ENCODE measurements around the gene MOSPD3. TPM values are rescaled to one million over a fixed set of nuclear protein-coding genes. Genes with fewer than 3 reads are reported as not detected.
A peak's percentile ranks its signal among the peaks of the same experiment; 100 is the strongest.

Gene MOSPD3
- total RNA-seq, 1 donor from 2014 or later = 10.5 TPM

DNA sequence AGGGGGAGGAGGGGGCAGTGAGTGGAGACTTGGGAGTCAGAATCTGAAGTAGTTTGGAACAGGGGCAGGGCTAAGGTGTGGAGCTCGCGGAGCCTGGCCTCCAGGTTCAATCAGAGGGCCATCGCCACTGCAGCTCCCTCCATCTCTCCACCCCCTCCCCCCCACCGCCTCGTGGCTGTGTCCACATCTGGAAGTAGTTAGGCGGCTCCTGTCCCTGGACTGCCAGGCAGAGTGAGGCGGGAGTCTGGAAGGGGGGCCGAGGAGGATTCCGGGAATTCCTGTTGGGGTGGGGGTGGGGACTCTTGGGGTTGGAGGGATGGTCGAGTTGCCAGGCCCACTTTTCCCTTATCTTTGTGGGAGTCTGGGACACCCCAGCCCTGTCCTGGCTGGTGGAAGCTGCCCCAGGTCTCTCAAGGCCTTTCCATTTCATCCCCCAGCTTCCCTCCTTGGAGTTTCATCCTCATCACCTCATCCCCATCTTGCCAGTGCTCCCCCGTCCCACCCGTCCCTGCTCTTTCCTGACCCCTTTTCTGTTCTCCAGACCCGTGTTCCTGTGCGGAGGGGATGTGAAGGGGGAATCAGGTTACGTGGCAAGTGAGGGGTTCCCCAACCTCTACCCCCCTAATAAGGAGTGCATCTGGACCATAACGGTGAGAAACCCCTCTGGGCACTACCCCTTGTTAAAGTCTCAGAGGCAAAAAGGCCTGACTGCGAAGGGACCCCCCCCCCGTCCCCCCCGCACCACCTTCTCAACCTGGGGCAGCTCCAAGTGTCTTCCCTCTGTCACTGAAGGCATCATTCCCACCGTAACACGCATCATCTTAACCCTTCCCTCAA is 9.2 kb upstream of the MOSPD3 start:
- no peaks in the 10 kb centered on the region for H3K9me3 Mint-ChIP-seq
- no peaks in the 10 kb centered on the region for H3K36me3 Mint-ChIP-seq (ENCODE audit: low read depth)
- ChIA-PET POLR2A (interaction anchor here (0.6 to 1.6 kb wide), 8 partner anchors 9 to 287 kb away, joined by 3 to 13 read pairs (median 6); partner anchors contain the start of genes FBXO24, LRCH4, MOSPD3 and POP7), CTCF (interaction anchor here (1.1 to 1.4 kb wide), 3 partner anchors 14 to 102 kb away, joined by 3 to 4 read pairs (median 4); partner anchors contain the start of gene FBXO24)
- TF ChIP-seq, protein P1, sequence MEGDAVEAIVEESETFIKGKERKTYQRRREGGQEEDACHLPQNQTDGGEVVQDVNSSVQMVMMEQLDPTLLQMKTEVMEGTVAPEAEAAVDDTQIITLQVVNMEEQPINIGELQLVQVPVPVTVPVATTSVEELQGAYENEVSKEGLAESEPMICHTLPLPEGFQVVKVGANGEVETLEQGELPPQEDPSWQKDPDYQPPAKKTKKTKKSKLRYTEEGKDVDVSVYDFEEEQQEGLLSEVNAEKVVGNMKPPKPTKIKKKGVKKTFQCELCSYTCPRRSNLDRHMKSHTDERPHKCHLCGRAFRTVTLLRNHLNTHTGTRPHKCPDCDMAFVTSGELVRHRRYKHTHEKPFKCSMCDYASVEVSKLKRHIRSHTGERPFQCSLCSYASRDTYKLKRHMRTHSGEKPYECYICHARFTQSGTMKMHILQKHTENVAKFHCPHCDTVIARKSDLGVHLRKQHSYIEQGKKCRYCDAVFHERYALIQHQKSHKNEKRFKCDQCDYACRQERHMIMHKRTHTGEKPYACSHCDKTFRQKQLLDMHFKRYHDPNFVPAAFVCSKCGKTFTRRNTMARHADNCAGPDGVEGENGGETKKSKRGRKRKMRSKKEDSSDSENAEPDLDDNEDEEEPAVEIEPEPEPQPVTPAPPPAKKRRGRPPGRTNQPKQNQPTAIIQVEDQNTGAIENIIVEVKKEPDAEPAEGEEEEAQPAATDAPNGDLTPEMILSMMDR (IDR thresholded peaks at IDR 0.05) = no peak
- ATAC-seq (ENCODE audit: low read depth) = no peak
- peaks cover 19% of the 10 kb centered on the region for H3K4me1 Mint-ChIP-seq
- H3K4me3 Mint-ChIP-seq = peak overlapping the region; percentile 81
- H3K27ac Mint-ChIP-seq = no peak overlapping the region
- no peak for DNase-seq
- no peaks in the 10 kb centered on the region for H3K27me3 Mint-ChIP-seq
- intact Hi-C loops (cut with micrococcal nuclease) = no loop called here

DNA sequence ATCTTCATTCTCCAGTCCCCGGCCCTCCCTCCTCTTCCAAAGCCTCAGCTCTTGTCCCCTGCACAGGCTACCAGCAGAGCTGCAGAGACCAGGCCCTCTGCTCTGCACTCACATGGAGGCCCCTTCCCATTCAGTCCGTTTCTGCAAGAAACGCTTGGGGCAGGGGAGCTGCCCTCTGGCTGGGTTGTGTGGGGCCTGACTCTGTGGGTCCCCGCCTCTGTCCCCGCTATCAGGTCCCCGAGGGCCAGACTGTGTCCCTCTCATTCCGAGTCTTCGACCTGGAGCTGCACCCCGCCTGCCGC is 8.7 kb upstream of the MOSPD3 start:
- CTCF ChIA-PET = interaction anchor here (1.1 to 1.4 kb wide), 2 partner anchors 17 to 101 kb away, joined by 3 to 4 read pairs; partner anchors contain the start of gene FBXO24
- H3K4me3 Mint-ChIP-seq = peak overlapping the region; percentile 81
- POLR2A ChIA-PET = interaction anchor here (0.6 to 1.6 kb wide), 6 partner anchors 9 to 286 kb away, joined by 3 to 13 read pairs (median 7); partner anchors contain the start of genes FBXO24, LRCH4, MOSPD3 and POP7
- H3K27ac Mint-ChIP-seq = peak overlapping the region; percentile 30
- no peaks in the 10 kb centered on the region for H3K36me3 Mint-ChIP-seq (ENCODE audit: low read depth)
- intact Hi-C loops (cut with micrococcal nuclease) = loop anchor here (1.0 to 2.0 kb wide), 8 partner anchors 17 to 249 kb away; partner anchors contain the start of genes FBXO24, GNB2, LRCH4 and SLC12A9
- H3K9me3 Mint-ChIP-seq = no peaks in the 10 kb centered on the region
- no peak for DNase-seq
- TF ChIP-seq, protein P1 (IDR thresholded peaks at IDR 0.05) = no peak
- no peaks in the 10 kb centered on the region for H3K27me3 Mint-ChIP-seq
- no peak for ATAC-seq (ENCODE audit: low read depth)
- peaks cover 19% of the 10 kb centered on the region for H3K4me1 Mint-ChIP-seq

DNA sequence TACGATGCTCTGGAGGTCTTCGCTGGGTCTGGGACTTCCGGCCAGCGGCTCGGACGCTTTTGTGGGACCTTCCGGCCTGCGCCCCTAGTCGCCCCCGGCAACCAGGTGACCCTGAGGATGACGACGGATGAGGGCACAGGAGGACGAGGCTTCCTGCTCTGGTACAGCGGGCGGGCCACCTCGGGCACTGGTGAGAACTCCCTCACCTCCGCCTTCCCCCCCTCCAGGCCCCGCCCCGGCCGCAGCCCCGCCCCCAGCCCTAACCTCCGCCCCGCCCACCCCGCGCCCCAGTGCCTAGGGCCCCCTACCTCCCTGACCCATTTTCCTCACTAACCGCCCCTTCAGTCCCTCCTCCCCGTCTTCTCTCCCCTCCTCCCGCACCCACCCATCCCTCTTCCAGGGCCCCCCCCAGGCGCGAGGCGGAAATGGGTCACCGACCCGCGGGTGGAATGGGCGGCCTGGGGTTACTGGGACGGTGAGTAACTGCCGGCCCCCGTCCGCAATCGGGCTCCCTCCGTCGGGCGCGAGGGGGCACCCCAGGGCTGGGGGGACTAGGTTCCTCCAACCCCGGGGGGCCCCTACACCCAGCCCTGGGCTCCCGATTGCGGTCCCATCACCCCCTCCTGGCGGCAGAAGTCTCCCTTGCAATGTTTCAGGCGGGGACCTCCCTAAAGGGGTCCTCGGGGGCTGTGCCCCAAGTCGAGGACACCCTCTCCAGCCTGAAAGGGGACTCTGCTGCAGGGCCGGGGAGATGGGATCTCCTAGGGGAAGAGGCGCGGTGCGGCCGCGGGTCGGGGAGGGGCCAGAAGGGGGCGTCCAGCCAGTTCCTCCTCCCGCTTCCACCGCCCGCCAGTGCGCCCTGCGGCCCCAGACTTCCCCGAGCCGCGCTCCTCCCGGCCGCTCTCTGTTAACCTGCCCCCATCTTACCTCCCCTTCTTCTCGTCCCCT is 8.0 kb upstream of the MOSPD3 start:
- peak overlapping the region; percentile 30 for H3K27ac Mint-ChIP-seq
- peak; percentile 78 for ATAC-seq (ENCODE audit: low read depth)
- POLR2A ChIA-PET = interaction anchor here (0.5 to 4.8 kb wide), 7 partner anchors 8 to 102 kb away, joined by 4 to 32 read pairs (median 7); partner anchors contain the start of genes FBXO24, LRCH4, MOSPD3 and POP7
- CTCF ChIA-PET = interaction anchor here (0.7 to 1.4 kb wide), 5 partner anchors 18 to 101 kb away, joined by 3 to 4 read pairs (median 3); partner anchors contain the start of gene FBXO24
- no peaks in the 10 kb centered on the region for H3K36me3 Mint-ChIP-seq (ENCODE audit: low read depth)
- intact Hi-C loops (cut with micrococcal nuclease) = loop anchor here (1.0 to 2.0 kb wide), 8 partner anchors 18 to 248 kb away; partner anchors contain the start of genes FBXO24, GNB2, LRCH4 and SLC12A9
- H3K4me1 Mint-ChIP-seq = peaks cover 19% of the 10 kb centered on the region
- peak overlapping the region; percentile 85 for H3K4me3 Mint-ChIP-seq
- no peaks in the 10 kb centered on the region for H3K9me3 Mint-ChIP-seq
- TF ChIP-seq, protein P1 (IDR thresholded peaks at IDR 0.05) = no peak
- H3K27me3 Mint-ChIP-seq = no peaks in the 10 kb centered on the region
- peak; percentile 75 for DNase-seq

DNA sequence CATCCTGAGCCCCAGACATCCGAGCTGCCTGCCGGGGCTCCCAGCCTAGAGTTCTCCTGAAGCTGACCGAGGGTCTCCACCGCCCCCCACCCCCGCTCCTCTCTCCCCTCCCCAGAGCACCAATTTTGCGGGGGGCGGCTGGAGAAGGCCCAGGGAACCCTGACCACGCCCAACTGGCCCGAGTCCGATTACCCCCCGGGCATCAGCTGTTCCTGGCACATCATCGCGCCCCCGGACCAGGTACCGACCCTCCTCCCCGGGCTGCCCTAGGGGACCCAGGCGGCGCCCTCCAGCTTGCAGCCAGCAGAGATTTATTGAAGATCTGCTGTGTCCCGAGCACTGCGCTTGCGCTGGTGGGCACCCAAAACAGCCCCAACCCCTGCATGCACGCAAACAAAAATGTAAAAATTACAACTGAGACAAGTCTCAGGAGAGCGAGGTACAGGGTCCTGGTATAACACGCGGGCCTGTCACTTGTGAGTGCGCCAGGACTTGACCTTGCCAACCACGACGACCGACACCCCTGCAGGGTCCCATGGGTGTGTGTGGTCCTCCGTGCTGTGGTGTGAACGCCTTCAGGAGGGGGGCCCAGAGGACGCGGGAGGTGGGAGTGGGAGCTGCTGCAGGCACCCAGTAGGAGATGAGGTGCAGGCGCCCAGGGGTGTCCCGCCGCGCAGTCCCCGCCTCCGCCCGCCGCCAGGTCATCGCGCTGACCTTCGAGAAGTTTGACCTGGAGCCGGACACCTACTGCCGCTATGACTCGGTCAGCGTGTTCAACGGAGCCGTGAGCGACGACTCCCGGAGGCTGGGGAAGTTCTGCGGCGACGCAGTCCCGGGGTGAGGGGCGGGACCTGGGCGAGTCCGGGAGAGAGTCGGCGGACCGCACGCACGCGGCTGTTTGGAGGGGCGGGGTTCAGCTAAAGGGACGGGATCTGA is 7.1 kb upstream of the MOSPD3 start:
- CTCF ChIA-PET = interaction anchor here (0.7 to 1.2 kb wide), 4 partner anchors 19 to 73 kb away, joined by 3 to 4 read pairs (median 4); partner anchors contain the start of genes FBXO24 and LRCH4
- H3K27ac Mint-ChIP-seq = no peak overlapping the region
- DNase-seq (peak; percentile 30), ATAC-seq (ENCODE audit: low read depth) (peak; percentile 14)
- POLR2A ChIA-PET = interaction anchor here (0.5 to 4.8 kb wide), 5 partner anchors 20 to 237 kb away, joined by 4 to 32 read pairs (median 5); partner anchors contain the start of genes FBXO24 and LRCH4
- peak overlapping the region; percentile 85 for H3K4me3 Mint-ChIP-seq
- H3K4me1 Mint-ChIP-seq = peaks cover 19% of the 10 kb centered on the region
- intact Hi-C loops (cut with micrococcal nuclease) = loop anchor here (1.0 to 2.0 kb wide), 8 partner anchors 19 to 247 kb away; partner anchors contain the start of genes FBXO24, GNB2, LRCH4 and SLC12A9
- TF ChIP-seq, protein P1 (IDR thresholded peaks at IDR 0.05) = no peak
- no peaks in the 10 kb centered on the region for H3K9me3 Mint-ChIP-seq
- no peaks in the 10 kb centered on the region for H3K27me3 Mint-ChIP-seq
- H3K36me3 Mint-ChIP-seq (ENCODE audit: low read depth) = no peaks in the 10 kb centered on the region

Measured in activated B cell treated with CpG ODN at 0.5 μM for 24 hours (primary cell).